RWPE1 (cell line): ENCODE data around the gene ALDH1A1.

ENCODE experiments used
- CTCF ChIA-PET: fragments of 350-600 bp; sonication (Branson Sonifier 250); formaldehyde crosslinking; extraction: SDS; loops from one replicate; lab custom pipeline; 2021; lab: Yijun Ruan, JAX
- POLR2A ChIA-PET: fragments of 400-600 bp; formaldehyde crosslinking; extraction: SDS; loops from one replicate; lab custom pipeline; 2020; ENCODE audit warnings: antibody characterized with exemption; ENCODE audit not compliant: low non-redundant PET; lab: Yijun Ruan, JAX
- DNase-seq: peaks from one replicate; pipeline ENCODE4 v3.0.0; 2012; ENCODE audit warnings: low spot score
- H3K27ac ChIP-seq: fragments of 450-650 bp; 2 replicates; pipeline ENCODE4 v1.5.1; 2017
- CTCF ChIP-seq: fragments of 450-650 bp; conservative IDR thresholded peaks from 2 replicates; pipeline ENCODE4 v1.5.1; 2017; ENCODE audit warnings: low read depth, mild to moderate bottlenecking

The ALDH1A1 gene

GRCh38 chr9:72903103-72903502 lies 49.8 kb downstream of the ALDH1A1 start:
- CTCF ChIA-PET: no interaction called here
- POLR2A ChIA-PET: no interaction called here
- no peak for TF ChIP-seq CTCF
- DNase-seq: no peak
- H3K27ac ChIP-seq: no peak overlapping the region

GRCh38 chr9:72902268-72902667 lies 50.6 kb downstream of the ALDH1A1 start:
- no peak for TF ChIP-seq CTCF
- ChIA-PET POLR2A (no interaction called here), CTCF (no interaction called here)

GRCh38 chr9:72899734-72900477 lies 52.9 kb downstream of the ALDH1A1 start:
- DNase-seq: no peak
- POLR2A ChIA-PET: no interaction called here

More at GRCh38 chr9:72902268-72902667, 50.6 kb downstream of the ALDH1A1 start:
- DNase-seq: no peak
- H3K27ac ChIP-seq: no peak overlapping the region

GRCh38 chr9:72898784-72899733 lies 53.8 kb downstream of the ALDH1A1 start:
- ChIA-PET CTCF (no interaction called here), POLR2A (no interaction called here)
- no peak for DNase-seq
- H3K27ac ChIP-seq: no peak overlapping the region
- TF ChIP-seq CTCF: no peak

More at GRCh38 chr9:72899734-72900477, 52.9 kb downstream of the ALDH1A1 start:
- H3K27ac ChIP-seq: no peak overlapping the region
- TF ChIP-seq CTCF: no peak
- CTCF ChIA-PET: interaction anchor here (0.6 kb wide), 1 partner anchor 137 kb away, joined by 3 read pairs; no protein-coding TSS in a partner anchor

GRCh38 chr9:72898360-72898759 lies 54.5 kb downstream of the ALDH1A1 start:
- ChIA-PET POLR2A (no interaction called here), CTCF (no interaction called here)
- H3K27ac ChIP-seq: no peak overlapping the region
- no peak for TF ChIP-seq CTCF
- DNase-seq: no peak

- H3K27ac ChIP-seq: no peak overlapping the region
- POLR2A ChIA-PET: no interaction called here
- CTCF ChIA-PET: no interaction called here
- DNase-seq: no peak
- TF ChIP-seq CTCF: no peak
These were observed 55.7 kb downstream of the ALDH1A1 start for GRCh38 chr9:72897069-72897649.
